ENCODE results near the gene ESR1. TPM values are rescaled to one million over a fixed set of nuclear protein-coding genes. Genes with fewer than 3 reads are reported as not detected.
"Not testable (repeated sequence)": the region's sequence is repeated elsewhere in the genome, so short reads cannot be mapped to it uniquely, and the experiment has no call there.

ESR1 gene
- total RNA-seq, 1 experiment from 2014 or later = 0.26 TPM

DNA sequence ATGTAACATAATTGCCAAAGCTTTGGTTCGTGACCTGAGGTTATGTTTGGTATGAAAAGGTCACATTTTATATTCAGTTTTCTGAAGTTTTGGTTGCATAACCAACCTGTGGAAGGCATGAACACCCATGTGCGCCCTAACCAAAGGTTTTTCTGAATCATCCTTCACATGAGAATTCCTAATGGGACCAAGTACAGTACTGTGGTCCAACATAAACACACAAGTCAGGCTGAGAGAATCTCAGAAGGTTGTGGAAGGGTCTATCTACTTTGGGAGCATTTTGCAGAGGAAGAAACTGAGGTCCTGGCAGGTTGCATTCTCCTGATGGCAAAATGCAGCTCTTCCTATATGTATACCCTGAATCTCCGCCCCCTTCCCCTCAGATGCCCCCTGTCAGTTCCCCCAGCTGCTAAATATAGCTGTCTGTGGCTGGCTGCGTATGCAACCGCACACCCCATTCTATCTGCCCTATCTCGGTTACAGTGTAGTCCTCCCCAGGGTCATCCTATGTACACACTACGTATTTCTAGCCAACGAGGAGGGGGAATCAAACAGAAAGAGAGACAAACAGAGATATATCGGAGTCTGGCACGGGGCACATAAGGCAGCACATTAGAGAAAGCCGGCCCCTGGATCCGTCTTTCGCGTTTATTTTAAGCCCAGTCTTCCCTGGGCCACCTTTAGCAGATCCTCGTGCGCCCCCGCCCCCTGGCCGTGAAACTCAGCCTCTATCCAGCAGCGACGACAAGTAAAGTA, 547 bp upstream of the ESR1 start:
- DNase-seq (ENCODE audit: low read depth, low spot score) = no peak
- in situ Hi-C loops (cut with HindIII; ENCODE audit: low pct_unique_long_range_greater_than_20kb, low sequenced_read_pairs) = no loop called here

DNA sequence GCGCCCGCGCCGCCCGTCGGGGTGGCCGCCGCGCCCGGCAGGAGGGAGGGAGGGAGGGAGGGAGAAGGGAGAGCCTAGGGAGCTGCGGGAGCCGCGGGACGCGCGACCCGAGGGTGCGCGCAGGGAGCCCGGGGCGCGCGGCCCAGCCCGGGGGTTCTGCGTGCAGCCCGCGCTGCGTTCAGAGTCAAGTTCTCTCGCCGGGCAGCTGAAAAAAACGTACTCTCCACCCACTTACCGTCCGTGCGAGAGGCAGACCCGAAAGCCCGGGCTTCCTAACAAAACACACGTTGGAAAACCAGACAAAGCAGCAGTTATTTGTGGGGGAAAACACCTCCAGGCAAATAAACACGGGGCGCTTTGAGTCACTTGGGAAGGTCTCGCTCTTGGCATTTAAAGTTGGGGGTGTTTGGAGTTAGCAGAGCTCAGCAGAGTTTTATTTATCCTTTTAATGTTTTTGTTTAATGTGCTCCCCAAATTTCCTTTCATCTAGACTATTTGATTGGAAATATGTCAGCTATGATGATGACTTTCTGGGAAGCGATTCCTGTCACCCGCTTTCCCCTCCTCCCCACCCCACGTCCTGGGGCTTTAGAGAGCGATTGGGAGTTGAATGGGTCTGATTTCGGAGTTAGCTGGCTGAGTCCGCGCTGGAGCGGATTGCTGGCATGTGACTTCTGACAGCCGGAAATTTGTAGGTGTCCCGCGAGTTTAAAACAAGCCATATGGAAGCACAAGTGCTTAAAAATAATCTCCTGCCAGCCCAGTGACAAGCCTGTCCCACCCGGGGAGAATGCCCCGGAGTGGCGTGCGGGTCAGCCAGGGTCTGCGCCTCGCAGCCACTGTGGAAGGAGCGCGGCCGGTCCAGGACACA, 1.1 kb downstream of the ESR1 start:
- DNase-seq (ENCODE audit: low read depth, low spot score) = no peak
- in situ Hi-C loops (cut with HindIII; ENCODE audit: low pct_unique_long_range_greater_than_20kb, low sequenced_read_pairs) = no loop called here

DNA sequence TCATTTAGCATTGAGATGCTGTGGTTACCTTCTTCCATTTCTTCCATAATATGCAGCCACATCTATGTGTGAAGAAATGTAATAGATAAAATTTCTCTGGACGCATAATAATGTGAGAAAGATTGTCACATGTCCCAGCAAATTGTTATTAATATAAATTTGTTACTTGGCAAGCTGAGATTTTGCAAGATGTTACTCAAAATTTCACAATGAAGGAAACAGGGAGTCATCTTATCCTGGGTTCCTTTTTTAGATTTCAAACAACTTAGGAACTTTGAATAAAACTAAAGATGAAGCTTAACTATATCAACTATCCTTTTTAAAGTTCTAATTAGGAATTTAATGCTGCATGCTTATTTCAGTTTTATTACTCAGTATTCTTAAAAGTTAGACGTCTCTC, 3.6 kb downstream of the ESR1 start:
- no peak for DNase-seq (ENCODE audit: low read depth, low spot score)
- in situ Hi-C loops (cut with HindIII; ENCODE audit: low pct_unique_long_range_greater_than_20kb, low sequenced_read_pairs) = no loop called here

DNA sequence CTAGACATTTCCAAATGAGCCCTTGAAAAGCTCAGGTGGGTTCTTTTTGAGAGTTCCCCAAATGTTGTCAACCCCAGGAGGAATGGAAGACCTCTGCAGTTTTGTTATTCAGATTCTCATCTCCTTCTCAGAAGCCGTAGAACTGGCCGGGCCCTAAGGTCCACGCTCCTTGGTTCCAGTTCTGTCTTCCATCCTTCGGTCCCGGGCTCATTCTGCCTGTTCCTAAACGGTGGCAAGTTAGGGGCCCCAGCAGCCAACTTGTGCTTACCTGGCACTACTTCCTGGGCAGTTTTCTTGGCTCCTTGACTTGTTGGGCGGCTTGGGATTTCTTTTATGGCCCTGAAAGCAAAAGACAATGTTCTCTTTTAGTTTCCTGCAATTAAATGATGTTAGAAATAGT, 6.4 kb downstream of the ESR1 start:
- no peak for DNase-seq (ENCODE audit: low read depth, low spot score)
- in situ Hi-C loops (cut with HindIII; ENCODE audit: low pct_unique_long_range_greater_than_20kb, low sequenced_read_pairs) = no loop called here

DNA sequence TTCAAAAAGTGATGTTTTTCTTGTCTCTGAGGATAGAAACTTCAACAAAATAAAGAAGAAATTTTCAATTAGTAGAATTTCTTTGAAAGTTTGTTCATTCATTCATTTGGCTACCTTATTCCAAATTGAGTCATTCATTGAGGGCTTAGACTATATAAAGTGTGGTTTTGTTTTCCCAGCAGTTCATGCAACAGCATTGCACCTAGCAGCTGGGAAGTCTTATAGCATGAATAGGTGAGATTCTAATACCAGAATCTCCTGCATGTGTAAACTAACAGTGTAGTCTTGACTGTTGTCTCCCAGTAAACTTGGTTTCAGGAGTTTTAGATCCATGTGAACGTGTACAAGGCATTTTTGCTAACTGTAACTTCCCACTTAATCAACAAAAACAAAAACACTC, 7.1 kb downstream of the ESR1 start:
- in situ Hi-C loops (cut with HindIII; ENCODE audit: low pct_unique_long_range_greater_than_20kb, low sequenced_read_pairs) = no loop called here
- no peak for DNase-seq (ENCODE audit: low read depth, low spot score)

DNA sequence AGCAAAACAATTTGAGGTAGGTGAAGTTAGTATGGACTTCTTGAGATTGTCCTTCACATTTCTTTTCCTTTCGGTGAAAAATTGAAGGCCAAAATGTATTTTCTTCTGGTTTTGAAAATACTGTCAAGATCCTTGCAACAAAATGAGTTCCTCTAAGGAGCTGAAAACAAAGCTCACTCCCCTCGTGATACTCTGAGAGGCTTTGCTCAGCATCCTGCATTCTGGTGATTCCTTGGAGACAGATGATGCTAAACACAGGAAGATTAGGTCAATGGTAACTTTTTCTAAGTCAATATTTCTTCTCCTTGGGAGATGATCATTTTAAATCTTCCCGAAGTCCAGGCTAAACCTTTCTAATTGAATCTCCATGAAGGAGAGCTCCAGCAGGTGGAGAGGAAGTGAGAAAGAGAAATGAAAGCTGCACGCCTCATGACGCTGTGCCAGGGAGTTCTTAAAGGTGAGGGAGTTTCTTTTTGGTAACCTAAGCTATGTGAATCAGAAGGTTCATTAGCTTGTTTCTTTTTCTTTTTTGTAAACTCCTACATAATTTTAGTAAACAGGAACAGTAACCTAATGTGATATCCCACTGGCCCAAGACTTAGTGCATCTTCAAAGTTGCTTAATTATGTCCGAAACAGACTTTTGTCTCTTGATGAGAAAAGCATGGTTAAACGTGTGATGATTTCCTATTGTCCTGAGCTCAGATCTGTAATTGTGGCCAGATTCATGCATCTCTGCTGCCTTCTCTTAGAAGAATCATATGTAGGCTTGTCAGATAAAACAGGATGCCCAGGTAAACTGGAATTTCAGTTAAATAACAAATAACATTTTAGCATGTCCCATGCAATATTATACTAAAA, 15.0 kb downstream of the ESR1 start:
- in situ Hi-C loops (cut with HindIII; ENCODE audit: low pct_unique_long_range_greater_than_20kb, low sequenced_read_pairs) = no loop called here
- no peak for DNase-seq (ENCODE audit: low read depth, low spot score)

DNA sequence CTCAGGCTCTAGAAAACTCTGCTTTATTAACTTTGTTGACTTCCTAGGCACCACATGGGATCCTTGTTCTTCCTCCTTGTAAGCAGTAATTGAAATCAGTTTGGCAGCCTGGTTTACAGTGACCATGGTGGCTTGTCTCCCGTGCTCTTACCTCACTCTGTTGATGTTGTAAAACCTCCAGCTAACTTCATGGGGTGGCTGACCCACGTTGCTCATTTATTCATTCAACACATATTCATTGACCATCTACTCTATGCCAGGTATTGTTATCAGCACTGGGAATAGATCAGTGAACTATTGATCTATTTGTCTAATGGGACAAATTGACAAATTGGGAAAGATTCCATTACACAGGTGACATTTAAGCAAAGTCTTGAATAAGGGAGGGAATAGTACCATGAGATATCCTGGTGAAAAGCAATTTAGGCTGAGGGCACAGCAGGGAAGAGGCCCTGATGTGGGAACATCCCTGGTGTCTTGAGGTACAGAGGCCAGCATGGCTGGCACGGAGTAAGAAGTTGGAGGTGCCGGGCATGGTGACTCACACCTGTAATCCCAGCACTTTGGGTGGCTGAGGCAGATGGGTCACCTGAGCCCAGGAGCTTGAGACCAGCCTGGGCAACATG, 19.1 kb downstream of the ESR1 start:
- in situ Hi-C loops (cut with HindIII; ENCODE audit: low pct_unique_long_range_greater_than_20kb, low sequenced_read_pairs) = no loop called here
- no peak for DNase-seq (ENCODE audit: low read depth, low spot score)

DNA sequence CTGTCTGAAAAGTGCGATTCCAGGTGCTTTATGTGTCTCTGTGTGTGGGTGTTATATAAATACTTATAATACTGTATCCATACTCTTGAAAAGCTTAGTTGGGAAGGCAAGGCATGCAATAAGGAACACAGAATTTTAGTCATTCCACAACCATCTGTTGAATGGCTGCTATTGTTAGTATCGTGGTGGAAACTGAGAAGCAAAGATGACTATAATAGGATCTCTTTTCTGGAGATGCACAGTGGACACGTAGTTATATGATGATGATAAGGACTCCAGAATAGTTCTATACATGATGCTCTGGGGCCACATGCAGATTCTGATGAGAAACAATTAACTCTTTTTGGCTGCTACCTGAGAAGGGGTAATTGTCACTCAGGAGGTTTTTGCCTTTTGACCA, 25.2 kb downstream of the ESR1 start:
- in situ Hi-C loops (cut with HindIII; ENCODE audit: low pct_unique_long_range_greater_than_20kb, low sequenced_read_pairs) = no loop called here
- DNase-seq (ENCODE audit: low read depth, low spot score) = no peak

DNA sequence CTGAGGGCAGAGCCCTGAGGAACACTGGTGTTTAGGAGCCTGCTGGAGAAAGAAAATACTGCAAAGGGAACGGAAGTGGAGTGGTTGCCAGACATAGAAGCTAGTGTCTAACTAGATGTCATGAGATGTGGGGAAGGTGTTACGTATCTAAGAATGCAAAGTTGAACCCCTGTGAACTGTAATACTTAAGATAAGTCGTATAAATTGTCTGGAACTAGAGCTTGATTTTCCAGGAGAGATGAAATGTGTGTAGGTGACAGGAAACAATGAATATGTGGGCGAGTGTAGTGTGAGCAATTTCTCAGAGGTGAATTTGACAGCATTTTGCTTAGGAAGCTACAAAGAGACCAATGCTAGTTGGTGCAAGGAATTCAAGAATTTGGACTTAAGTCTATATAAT, 27.9 kb downstream of the ESR1 start:
- in situ Hi-C loops (cut with HindIII; ENCODE audit: low pct_unique_long_range_greater_than_20kb, low sequenced_read_pairs) = no loop called here
- peak; percentile 35 for DNase-seq (ENCODE audit: low read depth, low spot score)

DNA sequence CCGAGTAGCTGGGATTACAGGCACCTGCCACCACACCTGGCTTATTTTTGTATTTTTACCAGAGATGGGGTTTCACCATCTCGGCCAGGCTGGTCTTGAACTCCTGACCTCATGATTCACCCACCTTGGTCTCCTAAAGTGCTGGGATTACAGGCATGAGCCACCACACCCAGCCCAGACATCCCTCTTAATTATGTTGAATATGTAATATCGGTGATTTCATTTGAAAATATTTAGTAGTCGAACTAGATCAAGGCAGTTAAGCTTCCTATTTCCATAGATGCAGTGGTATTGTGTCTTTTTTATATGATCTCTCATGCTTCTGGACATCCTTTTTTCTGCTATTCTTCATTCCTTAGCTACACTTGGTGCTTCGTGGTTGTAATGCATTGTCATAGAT, 29.7 kb downstream of the ESR1 start:
- in situ Hi-C loops (cut with HindIII; ENCODE audit: low pct_unique_long_range_greater_than_20kb, low sequenced_read_pairs) = no loop called here

DNA sequence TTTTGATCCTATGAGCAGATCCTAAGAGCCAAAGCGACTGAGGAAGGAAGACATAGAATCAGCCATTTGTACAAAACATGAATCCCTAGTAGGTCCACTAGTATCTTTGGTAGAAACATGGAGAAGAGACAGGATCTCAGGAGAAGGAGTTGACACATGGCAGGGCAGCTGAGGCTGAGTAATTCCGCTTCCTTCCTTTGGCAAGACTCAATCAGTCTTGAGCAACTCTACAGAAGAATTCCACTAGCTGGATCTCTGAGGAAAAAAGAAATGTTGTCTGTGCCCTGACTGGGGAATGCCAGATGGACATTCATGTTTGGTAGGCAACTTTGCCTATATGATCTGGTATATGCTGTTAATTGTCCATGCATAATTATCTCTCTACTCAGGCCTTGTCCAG, 35.3 kb downstream of the ESR1 start:
- no peak for DNase-seq (ENCODE audit: low read depth, low spot score)
- in situ Hi-C loops (cut with HindIII; ENCODE audit: low pct_unique_long_range_greater_than_20kb, low sequenced_read_pairs) = no loop called here

More for the DNA sequence above, 29.7 kb downstream of the ESR1 start:
- DNase-seq (ENCODE audit: low read depth, low spot score) = no peak

DNA sequence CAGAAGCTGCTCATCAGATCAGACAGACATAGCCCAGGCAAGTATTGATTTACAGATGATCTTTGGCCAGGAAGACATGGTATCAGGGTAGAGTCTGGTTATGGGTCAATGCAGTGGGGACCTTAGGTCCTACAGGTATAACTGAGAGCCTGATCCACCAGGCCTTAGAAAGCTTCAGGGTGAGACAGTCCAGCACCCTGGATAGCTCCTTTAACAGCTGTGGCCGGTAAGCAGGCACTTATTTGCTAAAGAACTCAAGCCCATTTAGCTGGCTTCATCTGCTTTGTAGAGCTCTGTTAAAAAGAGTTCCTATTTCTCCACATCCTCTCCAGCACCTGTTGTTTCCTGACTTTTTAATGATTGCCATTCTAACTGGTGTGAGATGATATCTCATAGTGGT, 39.6 kb downstream of the ESR1 start:
- in situ Hi-C loops (cut with HindIII; ENCODE audit: low pct_unique_long_range_greater_than_20kb, low sequenced_read_pairs) = no loop called here
- DNase-seq (ENCODE audit: low read depth, low spot score) = no peak

DNA sequence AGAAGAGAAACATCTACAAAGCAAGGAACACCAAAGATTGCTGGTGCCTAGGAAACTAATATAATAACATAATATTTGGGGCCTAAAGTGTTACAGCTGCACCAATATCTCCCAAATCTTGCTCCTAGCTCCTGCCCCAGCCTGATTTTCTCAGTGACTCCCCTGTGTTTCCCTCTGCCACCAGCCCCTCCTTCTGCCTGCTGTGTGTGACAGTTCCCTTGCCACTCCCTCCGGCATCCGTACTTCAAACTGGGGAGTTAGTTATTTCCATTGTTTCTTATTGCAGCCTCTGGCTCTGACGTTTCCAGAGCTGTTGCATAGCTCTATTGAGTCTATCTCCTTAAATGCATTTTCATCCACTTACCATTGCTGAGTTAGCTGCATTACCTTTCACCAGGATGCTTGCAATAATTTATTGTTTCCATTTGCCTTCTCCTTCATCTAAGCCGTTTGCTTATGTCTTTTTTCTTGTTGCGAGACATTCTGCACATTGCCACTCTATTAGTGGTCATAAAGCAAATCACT, 43.1 kb downstream of the ESR1 start:
- DNase-seq (ENCODE audit: low read depth, low spot score) = no peak
- in situ Hi-C loops (cut with HindIII; ENCODE audit: low pct_unique_long_range_greater_than_20kb, low sequenced_read_pairs) = no loop called here

DNA sequence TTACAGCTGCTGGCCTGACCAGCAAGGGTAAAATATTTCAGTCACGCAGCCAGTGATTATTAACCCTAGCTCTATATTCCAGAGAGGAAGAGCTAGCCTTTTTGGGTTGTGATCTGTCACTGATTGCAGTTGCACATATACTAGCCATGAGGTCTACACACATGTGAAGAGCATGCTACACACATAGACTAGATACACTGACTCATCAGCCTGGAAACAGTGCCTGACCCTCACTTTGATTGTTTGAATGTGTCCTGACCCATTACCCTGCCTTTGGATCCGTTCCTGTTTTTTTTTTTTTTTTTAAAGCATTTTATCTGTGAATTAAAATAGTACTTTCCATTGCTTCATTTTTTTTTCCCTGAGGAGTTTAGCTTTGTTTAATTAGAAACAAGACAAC, 50.8 kb downstream of the ESR1 start:
- no peak for DNase-seq (ENCODE audit: low read depth, low spot score)
- in situ Hi-C loops (cut with HindIII; ENCODE audit: low pct_unique_long_range_greater_than_20kb, low sequenced_read_pairs) = no loop called here

DNA sequence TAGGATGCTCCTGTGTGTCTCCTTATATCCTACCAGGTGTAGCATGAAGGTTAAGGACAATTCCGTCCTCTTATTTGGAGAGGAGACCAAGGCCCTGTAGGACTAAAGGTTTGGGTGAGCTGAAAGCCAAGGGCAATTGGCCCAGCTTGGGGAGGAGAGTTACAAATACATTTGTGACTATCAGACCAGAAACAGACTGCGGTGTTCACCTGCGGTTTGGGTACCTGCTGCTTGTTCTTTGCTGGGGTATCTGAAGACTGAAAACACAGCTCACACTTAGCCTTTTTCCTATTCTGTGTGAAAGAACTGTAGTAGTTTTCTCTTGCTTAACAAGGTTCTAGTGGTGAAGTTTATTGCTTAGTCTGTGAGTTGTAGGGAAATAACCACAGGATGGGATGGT, 55.0 kb downstream of the ESR1 start:
- in situ Hi-C loops (cut with HindIII; ENCODE audit: low pct_unique_long_range_greater_than_20kb, low sequenced_read_pairs) = no loop called here
- no peak for DNase-seq (ENCODE audit: low read depth, low spot score)

DNA sequence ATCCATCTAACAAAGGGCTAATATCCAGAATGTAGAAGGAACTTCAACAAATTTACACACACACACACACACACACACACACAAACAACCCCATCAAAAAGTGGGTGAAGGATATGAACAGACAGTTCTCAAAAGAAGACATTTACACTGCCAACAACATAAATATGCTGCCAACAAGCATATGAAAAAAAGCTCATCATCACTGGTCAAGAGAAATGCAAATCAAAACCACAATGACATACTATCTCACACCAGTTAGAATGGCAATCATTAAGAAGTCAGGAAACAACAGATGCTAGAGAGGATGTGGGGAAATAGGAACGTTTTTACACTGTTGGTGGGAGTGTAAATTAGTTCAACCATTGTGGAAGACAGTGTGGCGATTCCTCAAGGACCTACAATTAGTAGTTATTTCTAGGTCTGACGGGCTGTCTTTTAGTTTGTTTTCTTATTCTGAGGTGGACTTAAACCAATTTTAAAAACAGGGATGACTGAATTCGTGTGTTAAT, 59.9 kb downstream of the ESR1 start:
- in situ Hi-C loops (cut with HindIII; ENCODE audit: low pct_unique_long_range_greater_than_20kb, low sequenced_read_pairs); DNase-seq (ENCODE audit: low read depth, low spot score): not testable (repeated sequence)

DNA sequence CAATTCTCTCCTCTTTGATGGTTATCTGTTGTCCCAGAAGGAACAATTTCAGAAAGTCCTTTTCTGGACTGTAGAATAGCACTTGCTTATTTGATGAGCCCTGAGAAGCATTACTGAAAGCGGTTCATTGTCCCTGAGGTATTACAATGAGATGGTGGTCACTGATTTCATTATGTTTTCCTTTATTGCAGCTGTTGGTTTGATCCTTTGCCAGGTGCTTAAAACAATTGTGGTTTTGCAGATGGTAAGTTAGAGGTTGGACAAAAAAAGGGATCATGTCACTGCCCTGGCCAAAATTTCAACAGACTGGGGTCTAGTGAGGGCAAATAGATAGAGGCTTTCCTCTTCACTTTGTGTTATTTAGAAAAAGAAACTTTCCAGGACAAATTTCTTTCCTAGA, 61.9 kb downstream of the ESR1 start:
- no peak for DNase-seq (ENCODE audit: low read depth, low spot score)
- in situ Hi-C loops (cut with HindIII; ENCODE audit: low pct_unique_long_range_greater_than_20kb, low sequenced_read_pairs) = no loop called here

All from SK-MEL-5 (cell line).